Effector CD8-positive, alpha-beta T cell (primary cell): ENCODE results near the gene TMPO.
"Not testable (repeated sequence)": the region's sequence is repeated elsewhere in the genome, so short reads cannot be mapped to it uniquely, and the experiment has no call there.

Source experiments
- DNase-seq: peaks from one replicate; lab custom pipeline; 2025; lab: John Stamatoyannopoulos, UW

Gene TMPO

DNA sequence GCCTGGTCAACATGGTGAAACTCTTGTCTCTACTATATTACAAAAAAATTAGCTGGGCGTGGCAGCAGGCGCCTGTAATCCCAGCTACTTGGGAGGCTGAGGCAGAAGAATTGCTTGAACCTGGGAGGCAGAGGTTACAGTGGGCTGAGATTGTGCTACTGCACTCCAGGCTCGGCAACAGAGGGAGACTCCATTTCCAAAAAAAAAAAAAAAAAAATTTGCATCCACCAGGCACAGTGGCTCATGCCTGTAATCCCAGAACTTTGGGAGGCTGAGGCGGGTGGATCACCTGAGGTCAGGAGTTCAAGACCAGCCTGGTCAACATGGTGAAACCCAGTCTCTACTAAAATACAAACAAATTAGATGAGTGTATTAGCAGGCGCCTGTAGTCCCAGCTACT lies 3.6 kb upstream of the TMPO start:
- not testable (repeated sequence) for DNase-seq

DNA sequence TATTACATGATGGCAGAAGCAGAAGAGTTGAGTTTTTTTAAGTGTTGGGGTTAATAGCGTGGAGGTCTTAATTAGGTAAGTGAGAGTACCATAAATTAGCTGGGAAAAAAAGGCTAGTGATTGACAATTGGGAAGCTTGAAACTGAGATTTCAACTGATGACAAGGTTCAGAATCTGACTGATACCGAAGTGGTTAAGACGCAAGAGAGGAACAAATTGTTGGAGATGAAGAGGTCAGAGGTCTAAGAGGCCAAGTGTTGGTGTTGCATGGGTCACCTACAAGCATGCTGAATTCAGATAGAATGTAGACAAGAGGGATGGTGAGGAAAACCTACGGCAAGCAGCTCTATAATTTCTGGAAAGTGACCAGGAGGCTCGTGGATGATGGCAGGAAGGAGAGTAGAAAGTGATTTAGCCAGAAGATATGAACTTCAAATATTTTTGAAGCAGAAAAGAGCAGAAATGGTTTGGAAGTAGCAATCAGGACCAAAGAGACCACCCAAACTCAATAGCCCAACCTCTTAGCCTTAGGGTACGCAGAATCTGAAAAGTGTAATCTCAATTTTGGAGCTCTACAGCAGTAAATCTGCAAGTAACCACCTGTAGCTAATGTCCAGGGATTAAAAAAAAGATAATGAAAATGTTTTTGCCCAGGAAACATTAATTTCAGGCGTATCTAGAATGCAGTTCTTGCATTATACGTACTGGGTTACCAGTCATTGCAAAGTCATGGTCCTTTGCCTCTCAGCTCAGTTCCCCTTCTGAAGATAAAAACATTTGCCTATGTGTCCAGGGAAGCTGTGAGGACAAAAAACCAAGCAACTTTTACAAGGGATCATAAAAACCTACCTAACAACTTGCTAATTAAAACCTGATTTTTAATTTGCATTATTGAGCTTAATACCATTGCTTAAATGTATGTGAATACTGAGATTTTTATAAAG lies 1.7 kb upstream of the TMPO start:
- no peak for DNase-seq

DNA sequence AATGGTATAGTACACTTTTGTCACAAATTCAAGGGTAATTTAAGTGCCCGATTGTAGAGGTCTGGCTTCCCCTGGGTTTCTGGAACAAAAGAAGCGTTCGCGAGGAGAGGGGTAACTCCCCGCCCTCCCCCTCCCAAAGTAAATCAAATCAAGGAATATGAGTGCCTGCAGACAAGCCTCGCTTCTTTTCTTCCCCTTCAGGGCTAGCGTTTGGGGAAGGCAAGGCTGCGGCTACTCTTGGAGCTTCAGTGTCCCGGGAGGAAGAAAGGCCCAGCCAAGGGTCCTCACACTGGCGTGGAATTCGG lies 456 bp upstream of the TMPO start:
- no peak for DNase-seq

DNA sequence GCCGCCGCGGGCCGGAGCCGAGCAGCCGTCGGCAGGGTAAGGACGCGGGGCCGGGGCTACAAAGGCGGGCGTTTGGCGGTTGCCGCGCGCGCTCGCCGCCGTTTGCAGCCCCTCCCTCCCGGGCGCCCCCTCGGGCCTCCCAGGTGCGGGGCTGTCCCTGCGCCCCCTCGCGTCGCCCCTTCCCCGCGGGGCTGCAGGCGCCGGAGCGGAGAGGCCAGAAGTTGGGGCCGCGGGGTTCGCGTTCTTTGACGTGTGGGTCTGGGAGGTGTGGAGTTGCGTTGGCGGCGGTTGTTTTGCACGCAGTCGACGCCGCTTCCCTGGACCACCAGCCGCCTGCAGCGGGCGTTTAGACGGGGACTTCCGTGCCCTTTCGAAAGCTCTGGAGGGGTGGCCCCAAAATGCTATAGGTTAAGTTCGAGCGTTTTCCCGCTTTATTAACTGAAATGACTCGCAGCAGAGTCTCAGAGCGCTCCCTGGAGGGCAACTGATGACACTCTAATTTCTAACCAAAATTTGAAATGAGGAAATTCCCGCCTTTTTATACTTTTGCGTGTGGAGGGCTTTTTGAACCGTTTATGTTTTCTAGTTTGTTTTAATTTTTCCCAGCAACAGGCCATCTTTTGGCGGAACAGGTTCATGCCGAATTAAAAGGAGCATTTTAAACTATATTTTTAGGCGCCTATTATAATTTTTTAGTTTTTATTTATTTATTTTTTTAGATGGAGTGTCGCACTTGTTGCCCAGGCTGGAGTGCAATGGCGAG lies 902 bp downstream of the TMPO start:
- DNase-seq, result peak; percentile 72

DNA sequence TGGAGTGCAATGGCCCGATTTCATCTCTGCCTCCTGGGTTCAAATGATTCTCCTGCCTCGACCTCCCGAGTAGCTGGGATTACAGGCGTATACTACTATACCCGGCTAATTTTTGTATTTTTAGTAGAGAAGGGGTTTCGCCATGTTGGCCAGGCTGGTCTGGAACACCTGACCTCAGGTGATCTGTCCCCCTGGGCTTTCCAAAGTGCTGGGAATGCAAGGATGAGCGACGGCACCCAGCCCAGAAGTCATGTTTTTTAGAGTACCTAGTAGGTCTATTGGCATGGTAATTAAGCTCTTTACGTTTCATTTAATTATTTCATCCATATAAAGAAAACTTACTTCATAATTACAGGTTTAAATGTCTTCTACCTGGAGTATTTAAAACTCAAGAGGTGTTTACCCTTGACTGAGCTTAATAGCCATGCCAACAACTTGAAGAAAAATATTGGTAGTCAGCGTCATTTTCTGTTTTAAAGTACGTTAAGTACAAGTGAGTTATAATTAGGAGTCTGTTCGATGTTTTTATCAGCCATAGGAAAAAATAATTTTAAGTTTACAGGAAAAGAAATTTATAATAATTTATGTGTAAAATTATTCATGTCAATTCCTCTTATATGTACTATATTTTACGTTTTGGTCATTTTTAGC lies 4.0 kb downstream of the TMPO start:
- DNase-seq, result no peak

DNA sequence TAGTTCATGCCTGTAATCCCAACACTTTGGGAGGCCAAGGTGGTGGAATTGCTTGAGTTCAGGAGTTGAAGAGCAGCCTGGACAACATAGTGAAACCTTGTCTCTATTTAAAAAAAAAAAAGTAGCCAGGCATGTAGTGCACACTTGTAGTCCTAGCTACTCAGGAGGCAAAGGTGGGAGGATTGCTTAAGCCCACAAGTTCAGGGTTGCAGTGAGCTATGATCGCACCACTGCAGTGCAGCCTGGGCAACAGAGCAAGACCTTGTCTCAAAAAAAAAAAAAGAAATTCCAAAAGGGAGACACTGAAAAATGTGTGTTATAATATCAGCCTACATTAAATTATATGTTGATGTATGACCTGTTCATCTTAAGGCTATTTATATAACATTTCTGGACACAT lies 14.7 kb downstream of the TMPO start:
- DNase-seq, result no peak

DNA sequence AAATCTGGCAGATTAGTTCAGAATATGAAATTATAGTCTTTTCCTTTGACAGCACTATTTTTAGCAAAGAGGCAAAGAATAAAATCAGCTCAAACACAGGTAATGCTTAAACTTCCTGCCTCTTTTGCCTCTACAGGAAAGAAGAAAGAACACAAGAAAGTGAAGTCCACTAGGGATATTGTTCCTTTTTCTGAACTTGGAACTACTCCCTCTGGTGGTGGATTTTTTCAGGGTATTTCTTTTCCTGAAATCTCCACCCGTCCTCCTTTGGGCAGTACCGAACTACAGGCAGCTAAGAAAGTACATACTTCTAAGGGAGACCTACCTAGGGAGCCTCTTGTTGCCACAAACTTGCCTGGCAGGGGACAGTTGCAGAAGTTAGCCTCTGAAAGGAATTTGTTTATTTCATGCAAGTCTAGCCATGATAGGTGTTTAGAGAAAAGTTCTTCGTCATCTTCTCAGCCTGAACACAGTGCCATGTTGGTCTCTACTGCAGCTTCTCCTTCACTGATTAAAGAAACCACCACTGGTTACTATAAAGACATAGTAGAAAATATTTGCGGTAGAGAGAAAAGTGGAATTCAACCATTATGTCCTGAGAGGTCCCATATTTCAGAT lies 17.4 kb downstream of the TMPO start:
- no peak for DNase-seq

DNA sequence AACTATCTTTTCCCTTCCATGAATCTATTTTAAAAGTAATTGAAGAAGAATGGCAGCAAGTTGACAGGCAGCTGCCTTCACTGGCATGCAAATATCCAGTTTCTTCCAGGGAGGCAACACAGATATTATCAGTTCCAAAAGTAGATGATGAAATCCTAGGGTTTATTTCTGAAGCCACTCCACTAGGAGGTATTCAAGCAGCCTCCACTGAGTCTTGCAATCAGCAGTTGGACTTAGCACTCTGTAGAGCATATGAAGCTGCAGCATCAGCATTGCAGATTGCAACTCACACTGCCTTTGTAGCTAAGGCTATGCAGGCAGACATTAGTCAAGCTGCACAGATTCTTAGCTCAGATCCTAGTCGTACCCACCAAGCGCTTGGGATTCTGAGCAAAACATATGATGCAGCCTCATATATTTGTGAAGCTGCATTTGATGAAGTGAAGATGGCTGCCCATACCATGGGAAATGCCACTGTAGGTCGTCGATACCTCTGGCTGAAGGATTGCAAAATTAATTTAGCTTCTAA lies 18.4 kb downstream of the TMPO start:
- no peak for DNase-seq

DNA sequence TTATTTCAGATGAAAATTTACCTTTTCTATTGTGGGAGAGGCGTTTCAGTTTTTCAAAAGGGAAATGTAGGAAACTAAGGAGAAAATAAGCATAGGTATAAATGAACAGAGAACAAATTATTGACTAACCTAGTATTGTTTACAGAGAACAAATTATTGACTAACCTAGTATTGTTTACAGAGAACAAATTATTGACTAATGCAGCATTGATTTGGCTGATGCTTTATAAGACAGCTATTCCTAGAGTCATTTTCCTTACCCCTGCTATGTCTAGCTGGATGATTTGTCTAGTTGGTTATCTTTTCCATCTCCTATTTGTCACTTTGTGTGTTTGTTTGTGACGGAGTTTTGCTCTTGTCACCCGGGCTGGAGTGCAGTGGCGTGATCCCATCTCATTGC lies 22.6 kb downstream of the TMPO start:
- no peak for DNase-seq

DNA sequence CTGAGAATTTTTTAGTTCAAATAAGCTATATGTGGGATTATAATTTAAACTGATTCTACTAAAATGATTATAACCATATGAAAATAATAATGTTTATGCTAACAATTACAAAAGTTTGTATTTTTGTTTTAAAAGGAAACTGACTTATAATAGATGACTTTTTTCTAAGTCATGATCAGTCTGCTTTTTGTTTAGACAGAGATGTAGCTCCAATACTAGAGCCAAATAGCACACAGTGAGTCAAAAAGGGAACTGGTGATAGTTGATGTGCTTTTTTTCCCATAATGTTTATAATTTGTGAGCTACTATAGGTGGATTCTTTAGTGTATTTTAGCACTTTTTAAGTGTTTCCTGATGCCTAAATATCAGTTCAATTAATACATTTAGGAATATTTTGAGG lies 28.3 kb downstream of the TMPO start:
- no peak for DNase-seq

DNA sequence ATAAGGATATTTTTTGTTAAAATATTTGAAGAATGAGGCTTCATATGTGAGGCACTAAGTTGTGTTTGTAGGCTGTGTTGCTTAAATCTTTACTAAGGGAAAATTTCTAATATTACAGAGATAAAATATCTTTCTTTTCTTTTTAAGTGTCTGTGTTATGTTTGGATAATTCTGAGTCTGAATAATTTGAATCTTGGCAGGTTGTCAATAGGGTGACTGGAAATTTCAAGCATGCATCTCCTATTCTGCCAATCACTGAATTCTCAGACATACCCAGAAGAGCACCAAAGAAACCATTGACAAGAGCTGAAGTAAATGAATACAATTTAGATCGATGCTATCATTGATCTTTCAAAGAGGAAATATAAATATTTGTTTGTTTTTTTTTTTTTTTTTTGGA lies 29.4 kb downstream of the TMPO start:
- DNase-seq, result no peak

DNA sequence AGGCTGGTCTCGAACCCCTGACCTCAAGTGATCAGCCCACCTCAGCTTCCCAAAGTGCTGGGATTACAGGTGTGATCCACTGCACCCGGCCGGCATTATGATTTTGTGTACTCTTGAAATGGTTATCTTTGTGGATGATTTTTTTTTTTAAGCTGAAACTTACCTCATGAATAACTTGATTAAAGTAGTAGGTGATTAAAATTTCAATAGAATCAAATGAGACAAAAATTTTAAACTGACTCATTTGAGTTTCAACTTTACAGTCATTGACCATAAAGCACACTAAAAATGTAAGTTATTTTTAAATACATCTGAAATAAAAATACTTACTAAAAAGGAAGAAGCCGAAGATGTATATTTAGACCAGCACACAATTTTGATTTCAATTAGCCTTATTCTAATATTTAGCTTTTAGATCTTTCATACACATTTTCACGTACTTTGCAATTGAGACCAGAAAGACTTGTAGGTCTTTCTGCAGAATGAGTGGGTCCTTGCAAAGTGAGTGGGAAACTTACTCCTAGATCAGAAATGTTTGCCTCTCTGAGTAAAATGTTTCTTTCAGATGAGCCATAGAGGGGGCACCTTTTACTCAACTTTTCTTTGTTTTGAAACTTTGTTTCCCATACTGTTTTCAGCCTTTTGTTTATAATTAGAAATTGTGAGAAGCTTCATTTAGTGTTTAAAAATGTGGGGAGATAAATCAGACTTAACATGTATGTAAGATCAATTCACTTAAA lies 34.2 kb downstream of the TMPO start:
- DNase-seq, result no peak

DNA sequence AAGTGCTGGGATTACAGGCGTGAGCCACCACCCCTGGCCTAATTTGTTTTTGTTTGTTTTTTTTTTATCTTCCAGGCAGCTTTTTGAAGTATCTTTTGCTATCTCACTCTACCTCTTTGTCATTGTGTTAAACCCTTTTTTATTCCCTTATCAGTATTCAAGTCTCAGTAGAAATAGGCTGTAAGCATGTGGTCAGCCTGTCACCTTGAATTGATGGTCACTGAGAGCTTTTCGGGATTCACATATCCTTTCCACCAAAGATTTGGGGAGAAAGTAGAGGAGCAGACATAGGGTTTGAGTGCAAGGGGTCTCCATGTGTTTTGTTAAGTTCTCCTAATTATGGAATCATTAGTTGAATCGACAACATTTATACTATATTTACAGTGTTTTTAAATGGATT lies 36.4 kb downstream of the TMPO start:
- DNase-seq, result no peak

DNA sequence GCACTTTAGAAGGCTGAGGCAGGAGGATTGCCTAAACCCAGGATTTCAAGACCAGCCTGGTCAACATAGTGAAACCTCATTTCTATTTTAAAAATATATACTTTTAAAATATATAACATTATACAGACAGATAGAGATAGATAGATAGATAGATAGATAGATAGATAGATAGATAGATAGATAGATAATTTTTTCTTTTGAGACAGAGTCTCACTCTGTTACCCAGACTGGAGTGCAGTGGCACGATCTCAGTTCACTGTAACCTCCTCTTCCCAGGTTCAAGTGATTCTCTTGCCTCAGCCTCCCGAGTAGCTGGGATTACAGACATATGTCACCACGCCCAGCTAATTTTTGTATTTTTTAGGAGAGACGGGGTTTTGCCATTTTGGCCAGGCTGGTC lies 42.7 kb downstream of the TMPO start:
- DNase-seq, result not testable (repeated sequence)

DNA sequence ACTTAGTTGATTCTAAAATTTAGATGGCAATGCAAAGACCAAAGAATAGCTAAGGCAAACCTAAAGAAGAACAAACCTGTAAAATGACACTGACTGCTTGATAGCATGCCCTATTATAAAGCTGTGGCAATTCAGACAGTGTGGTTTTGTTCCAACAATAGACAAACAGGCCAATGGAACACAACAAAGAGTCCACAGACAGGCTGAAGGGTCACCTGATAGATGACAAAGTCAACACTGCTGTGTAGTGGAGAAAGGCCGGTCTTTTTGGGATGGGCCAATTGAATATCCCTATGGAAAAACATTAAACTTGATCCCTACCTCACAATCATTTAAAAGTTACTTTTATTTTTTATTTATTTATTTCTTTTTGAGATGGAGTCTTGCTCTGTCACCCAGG lies 44.3 kb downstream of the TMPO start:
- no peak for DNase-seq

DNA sequence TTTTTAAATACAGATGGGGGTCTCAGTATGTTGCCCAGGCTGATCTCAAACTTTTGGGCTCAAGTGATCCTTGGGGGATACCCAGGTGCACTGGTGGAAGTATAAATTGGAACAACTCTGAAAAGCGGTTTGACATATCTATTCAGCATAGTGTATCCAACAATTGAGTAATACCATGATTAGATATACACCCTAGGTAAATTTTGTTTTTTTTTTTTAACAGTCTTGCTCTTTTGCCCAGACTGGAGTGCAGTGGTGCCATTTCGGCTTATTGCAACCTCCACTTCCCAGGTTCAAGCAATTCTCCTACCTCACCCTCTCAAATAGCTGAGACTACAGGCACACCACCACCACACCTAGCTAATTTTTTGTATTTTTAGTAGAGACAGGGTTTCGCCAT lies 46.5 kb downstream of the TMPO start:
- DNase-seq, result no peak

DNA sequence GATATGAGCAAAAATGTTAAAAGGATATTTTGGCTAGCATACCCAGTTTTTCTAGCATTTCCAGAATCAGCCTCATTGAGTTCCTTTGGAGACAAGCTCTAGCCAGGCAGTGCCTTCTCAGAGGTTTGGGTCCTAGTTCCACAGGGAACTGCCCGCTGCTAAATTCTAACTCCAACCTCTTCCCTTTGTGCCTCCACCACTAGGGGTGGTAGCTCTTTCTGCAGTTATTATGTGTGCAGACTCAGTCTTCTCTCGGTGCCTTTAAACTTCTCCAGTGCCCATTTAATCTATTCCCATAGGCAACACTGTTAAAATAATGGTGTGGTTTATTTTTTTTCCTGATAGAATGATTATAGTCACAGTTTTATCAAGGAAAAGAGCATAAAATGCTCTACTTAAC lies 56.6 kb downstream of the TMPO start:
- no peak for DNase-seq

DNA sequence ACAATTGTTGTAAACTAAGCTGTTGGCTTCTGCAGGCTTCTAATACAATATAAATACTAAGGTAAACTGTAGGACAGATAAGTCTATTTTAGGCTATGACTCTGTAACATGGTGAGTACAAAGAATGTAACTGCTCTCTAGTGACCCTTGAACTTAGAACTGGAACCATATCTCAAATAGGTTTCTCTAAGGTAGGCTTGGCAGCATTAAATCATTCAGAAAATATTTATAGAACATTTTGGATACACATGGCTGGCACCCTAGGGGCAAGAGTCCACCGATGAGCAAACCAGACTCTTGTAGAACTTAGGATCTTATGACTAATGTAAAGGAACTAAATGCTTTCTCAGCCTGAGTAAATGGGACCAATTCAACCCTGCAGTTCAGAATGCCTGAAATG lies 58.7 kb downstream of the TMPO start:
- DNase-seq, result no peak

DNA sequence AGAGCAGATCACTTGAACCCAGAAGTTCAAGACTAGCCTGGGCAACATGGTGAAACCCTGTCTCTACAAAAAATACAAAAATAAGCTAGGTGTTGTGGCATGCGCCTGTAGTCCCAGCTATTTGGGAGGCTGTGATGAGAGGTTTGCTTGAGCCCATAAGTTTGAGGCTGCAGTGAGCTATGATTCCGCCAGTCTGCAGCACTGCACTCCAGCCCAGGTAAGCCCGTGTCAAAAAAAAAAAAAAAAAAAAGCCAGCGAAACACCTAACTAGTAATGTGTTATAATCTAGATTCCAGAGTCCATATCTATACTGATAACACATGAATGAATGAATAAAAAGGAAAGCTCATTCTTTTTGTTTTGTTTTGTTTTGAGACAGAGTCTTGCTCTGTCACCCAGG lies 59.6 kb downstream of the TMPO start:
- no peak for DNase-seq

DNA sequence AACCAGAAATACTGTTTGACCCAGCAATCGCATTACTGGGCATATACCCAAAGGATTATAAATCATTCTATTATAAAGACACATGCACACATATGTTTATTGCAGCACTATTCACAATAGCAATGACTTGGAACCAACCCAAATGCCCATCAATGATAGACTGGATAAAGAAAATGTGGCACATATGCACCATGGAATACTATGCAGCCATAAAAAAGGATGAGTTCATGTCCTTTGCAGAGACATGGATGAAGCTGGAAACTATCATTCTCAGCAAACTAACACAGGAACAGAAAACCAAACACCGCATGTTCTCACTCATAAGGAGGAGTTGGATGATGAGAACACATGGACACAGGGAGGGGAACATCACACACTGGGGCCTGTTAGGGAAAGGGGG lies 61.4 kb downstream of the TMPO start:
- not testable (repeated sequence) for DNase-seq

DNA sequence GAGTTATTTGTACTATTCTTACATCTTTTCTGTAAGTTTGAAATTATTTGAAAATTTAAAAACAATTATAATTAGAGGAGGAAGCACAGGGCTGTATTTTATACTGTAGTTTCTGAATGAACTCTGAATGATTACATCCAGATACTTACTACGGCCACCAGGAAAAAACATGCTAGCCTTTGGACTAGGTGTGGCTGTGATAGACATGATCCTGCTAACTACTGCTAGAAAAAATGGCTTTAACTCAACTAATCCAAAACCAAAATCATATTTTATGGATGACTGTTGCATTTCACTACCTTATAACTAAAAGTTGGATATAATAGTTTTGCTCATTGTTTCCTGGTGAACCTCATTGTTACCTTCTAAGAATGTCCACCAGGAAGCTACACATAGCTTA lies 63.0 kb downstream of the TMPO start:
- no peak for DNase-seq

DNA sequence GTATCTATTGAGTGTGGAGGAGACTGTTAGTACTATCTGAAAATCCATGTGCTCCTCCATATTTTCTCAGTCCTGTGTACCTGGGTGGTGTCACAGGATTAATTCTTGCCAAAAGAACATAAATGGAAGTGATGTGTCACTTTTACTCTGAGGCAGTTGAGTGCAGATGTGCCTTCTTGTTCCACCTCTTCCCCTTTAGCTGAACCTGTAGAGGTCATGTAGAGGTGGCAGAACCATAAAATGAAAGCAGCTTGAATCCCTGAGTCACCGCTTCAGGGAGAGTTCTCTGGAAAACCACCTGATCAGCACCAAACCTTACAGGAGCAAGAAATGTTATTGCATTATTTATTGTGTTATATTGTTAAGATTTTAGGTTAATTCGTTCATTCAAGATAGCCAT lies 63.4 kb downstream of the TMPO start:
- no peak for DNase-seq
